Neural cell (in vitro differentiated cells): ENCODE measurements around the gene PNPLA6. TPM values are rescaled to one million over a fixed set of nuclear protein-coding genes. Genes with fewer than 3 reads are reported as not detected.
A peak's percentile ranks its signal among the peaks of the same experiment; 100 is the strongest.

Experiments
- H2AFZ ChIP-seq: fragments of 200-600, 300-800 bp; sonication (generic), shearing (Covaris generic); 2 replicates; pipeline ENCODE4 v1.6.0; 2014; ENCODE audit warnings: low read depth, mild to moderate bottlenecking, antibody characterized with exemption, low read length, moderate library complexity
- H3F3A ChIP-seq: fragments of 200-600 bp; shearing (Covaris generic); 2 replicates; pipeline ENCODE4 v1.6.1; 2016; ENCODE audit warnings: mild to moderate bottlenecking, moderate library complexity, mixed read lengths, antibody characterized with exemption, low read length; ENCODE audit not compliant: insufficient read depth, poor library complexity, severe bottlenecking
- H3K27ac ChIP-seq: fragments of 200-600, 300-800 bp; sonication (generic), shearing (Covaris generic); 2 replicates; pipeline ENCODE4 v1.5.1; 2014; ENCODE audit warnings: mild to moderate bottlenecking, low read length, moderate library complexity
- H3K27me3 ChIP-seq: fragments of 300-800, 200-600 bp; sonication (generic), shearing (Covaris generic); 2 replicates; pipeline ENCODE4 v1.6.0; 2014; ENCODE audit warnings: mild to moderate bottlenecking, low read depth, low read length, moderate library complexity; ENCODE audit not compliant: insufficient read depth
- H3K36me3 ChIP-seq: fragments of 300-800, 200-600 bp; sonication (generic), shearing (Covaris generic); 2 replicates; pipeline ENCODE4 v1.5.1; 2014; ENCODE audit warnings: mild to moderate bottlenecking, antibody characterized with exemption, low read length, moderate library complexity; ENCODE audit not compliant: insufficient read depth
- H3K4me2 ChIP-seq: fragments of 300-800, 200-600 bp; sonication (generic), shearing (Covaris generic); 2 replicates; pipeline ENCODE4 v1.6.0; 2014; ENCODE audit warnings: mild to moderate bottlenecking, low read length
- H3K4me3 ChIP-seq: fragments of 300-800, 200-600 bp; sonication (generic), shearing (Covaris generic); 2 replicates; pipeline ENCODE4 v1.5.1; 2014; ENCODE audit warnings: mild to moderate bottlenecking, low read length, moderate library complexity
- H3K79me2 ChIP-seq: fragments of 200-600 bp; shearing (Covaris generic); replicated peaks from 2 replicates; pipeline ENCODE4 v1.6.0; 2014; ENCODE audit warnings: mild to moderate bottlenecking, low read length, moderate library complexity; ENCODE audit not compliant: insufficient read depth
- H3K9ac ChIP-seq: fragments of 300-800, 200-600 bp; sonication (generic), shearing (Covaris generic); 2 replicates; pipeline ENCODE4 v1.6.1; 2016; ENCODE audit warnings: mild to moderate bottlenecking, low read length, mixed read lengths
- H3K9me2 ChIP-seq: fragments of 200-600 bp; shearing (Covaris generic); 2 replicates; pipeline ENCODE4 v1.6.1; 2016; ENCODE audit warnings: mild to moderate bottlenecking, low read length, mixed read lengths; ENCODE audit not compliant: insufficient read depth
- H3K9me3 ChIP-seq: fragments of 200-600, 300-800 bp; sonication (generic), shearing (Covaris generic); 2 replicates; pipeline ENCODE4 v1.6.1; 2016; ENCODE audit warnings: mild to moderate bottlenecking, mixed run types, low read length, moderate library complexity, mixed read lengths
- H4K20me1 ChIP-seq: fragments of 200-600 bp; shearing (Covaris generic); 2 replicates; pipeline ENCODE4 v1.6.1; 2016; ENCODE audit warnings: mild to moderate bottlenecking, mixed run types; ENCODE audit not compliant: insufficient read depth
- EP300 ChIP-seq: fragments of 450-650 bp; conservative IDR thresholded peaks from 2 replicates; pipeline ENCODE4 v1.6.1; 2014; ENCODE audit warnings: antibody characterized with exemption, mild to moderate bottlenecking, moderate library complexity; ENCODE audit not compliant: poor library complexity, severe bottlenecking
- EZH2 ChIP-seq: fragments of 200-600, 300-800 bp; shearing (Covaris generic), sonication (generic); IDR thresholded peaks from 2 replicates; pipeline ENCODE4 v1.6.1; 2014; ENCODE audit warnings: antibody characterized with exemption, low read length, borderline replicate concordance, mild to moderate bottlenecking; ENCODE audit not compliant: insufficient read depth, poor library complexity, severe bottlenecking
- MXI1 ChIP-seq: fragments of 450-650 bp; conservative IDR thresholded peaks from 2 replicates; pipeline ENCODE4 v1.6.1; 2014; ENCODE audit warnings: antibody characterized with exemption, mild to moderate bottlenecking; ENCODE audit not compliant: poor library complexity, severe bottlenecking
- POLR2AphosphoS5 ChIP-seq: IDR thresholded peaks from 2 replicates; pipeline ENCODE4 v1.6.1; 2012
- RAD21 ChIP-seq: fragments of 450-650 bp; conservative IDR thresholded peaks from 2 replicates; pipeline ENCODE4 v1.6.1; 2014; ENCODE audit warnings: antibody characterized with exemption, mild to moderate bottlenecking, moderate library complexity
- SMC3 ChIP-seq: fragments of 450-650 bp; conservative IDR thresholded peaks from 2 replicates; pipeline ENCODE4 v1.6.1; 2014; ENCODE audit warnings: antibody characterized with exemption, mild to moderate bottlenecking, moderate library complexity; ENCODE audit not compliant: poor library complexity
- TAF1 ChIP-seq: IDR thresholded peaks from 2 replicates; pipeline ENCODE4 v1.6.1; 2012; ENCODE audit warnings: low read depth
- polyA plus RNA-seq: library from polyadenylated mRNA; depleted of rRNA; stranded (reverse); fragments of >200 nt; gene quantifications from 2 replicates; pipeline ENCODE4 v1.2.3, GENCODE V29; 2014
- TF ChIP-seq, protein P1 (sequence below): fragments of 450-650 bp; IDR thresholded peaks from 2 replicates; pipeline ENCODE4 v1.5.1; 2014; ENCODE audit warnings: antibody characterized with exemption, mild to moderate bottlenecking, moderate library complexity; ENCODE audit not compliant: poor library complexity, severe bottlenecking
- TF ChIP-seq, protein P2 (sequence below): IDR thresholded peaks from 2 replicates; pipeline ENCODE4 v1.6.1; 2012; ENCODE audit warnings: borderline replicate concordance

The PNPLA6 gene
- polyA plus RNA-seq, 1 donor from 2014 or later, result 10.8 TPM

DNA sequence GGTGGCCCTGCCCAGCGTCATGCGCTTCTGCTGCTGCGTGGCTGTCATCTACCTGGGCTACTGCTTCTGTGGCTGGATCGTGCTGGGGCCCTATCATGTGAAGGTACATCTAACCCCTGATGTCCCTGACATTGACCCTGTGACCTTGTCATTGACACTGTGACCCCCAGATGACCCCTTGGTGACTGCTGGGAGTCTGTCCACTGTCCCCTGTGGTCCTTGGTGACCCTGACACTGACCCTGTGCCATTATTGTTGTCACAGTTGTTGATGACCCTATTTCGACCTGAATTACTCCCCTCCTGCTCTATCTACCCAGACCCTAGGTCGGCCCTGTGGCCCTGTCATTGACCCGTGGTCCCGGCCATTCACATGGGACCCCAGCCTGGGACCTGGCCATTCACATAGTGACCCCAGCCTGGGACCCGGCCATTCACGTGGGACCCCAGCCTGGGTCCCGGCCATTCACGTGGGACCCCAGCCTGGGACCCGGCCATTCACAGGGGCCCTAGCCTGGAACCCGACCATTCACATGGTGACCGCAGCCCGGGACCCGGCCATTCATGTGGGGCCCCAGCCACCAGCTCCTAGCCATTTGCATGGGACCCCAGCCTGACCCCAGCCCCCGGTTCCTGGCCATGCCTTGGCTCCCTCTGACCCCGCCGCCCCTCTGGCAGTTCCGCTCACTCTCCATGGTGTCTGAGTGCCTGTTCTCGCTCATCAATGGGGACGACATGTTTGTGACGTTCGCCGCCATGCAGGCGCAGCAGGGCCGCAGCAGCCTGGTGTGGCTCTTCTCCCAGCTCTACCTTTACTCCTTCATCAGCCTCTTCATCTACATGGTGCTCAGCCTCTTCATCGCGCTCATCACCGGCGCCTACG is 5.7 kb upstream of the PNPLA6 start:
- H3K9ac ChIP-seq, result no peak overlapping the region
- H3K36me3 ChIP-seq, result no peaks in the 10 kb centered on the region

DNA sequence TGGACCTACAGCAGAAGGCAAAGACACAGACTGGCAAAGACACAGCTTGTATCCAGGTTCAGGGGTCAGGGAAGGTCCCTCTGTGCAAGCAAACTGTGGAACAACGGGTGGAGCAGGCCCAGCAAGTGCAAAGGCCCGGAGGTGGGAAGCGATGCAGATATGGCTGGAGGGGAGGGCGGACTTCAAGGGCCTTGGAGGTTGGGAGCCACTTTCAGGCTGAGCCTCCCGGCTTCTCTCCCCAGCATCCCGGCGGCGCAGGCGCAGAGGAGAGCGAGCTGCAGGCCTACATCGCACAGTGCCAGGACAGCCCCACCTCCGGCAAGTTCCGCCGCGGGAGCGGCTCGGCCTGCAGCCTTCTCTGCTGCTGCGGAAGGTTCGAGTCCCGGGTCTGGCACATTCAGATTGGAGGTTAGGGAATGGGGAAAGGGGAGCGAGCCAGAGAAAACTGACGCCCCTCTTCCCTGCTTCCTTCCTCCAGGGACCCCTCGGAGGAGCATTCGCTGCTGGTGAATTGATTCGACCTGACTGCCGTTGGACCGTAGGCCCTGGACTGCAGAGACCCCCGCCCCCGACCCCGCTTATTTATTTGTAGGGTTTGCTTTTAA is 2.1 kb upstream of the PNPLA6 start:
- Histone ChIP-seq H3K9ac (peak overlapping the region; percentile 86), H3K36me3 (no peaks in the 10 kb centered on the region), H3F3A (peaks cover 5% of the 10 kb centered on the region), H4K20me1 (no peaks in the 10 kb centered on the region), H3K27ac (peak overlapping the region; percentile 87), H3K27me3 (no peaks in the 10 kb centered on the region), H3K9me2 (no peaks in the 10 kb centered on the region), H3K4me2 (peak overlapping the region; percentile 70), H2AFZ (peak overlapping the region; percentile 65), H3K79me2 (no peaks in the 10 kb centered on the region), H3K9me3 (no peaks in the 10 kb centered on the region), H3K4me3 (peak overlapping the region; percentile 94)
- no peak for TF ChIP-seq EP300
- TF ChIP-seq, protein P1, sequence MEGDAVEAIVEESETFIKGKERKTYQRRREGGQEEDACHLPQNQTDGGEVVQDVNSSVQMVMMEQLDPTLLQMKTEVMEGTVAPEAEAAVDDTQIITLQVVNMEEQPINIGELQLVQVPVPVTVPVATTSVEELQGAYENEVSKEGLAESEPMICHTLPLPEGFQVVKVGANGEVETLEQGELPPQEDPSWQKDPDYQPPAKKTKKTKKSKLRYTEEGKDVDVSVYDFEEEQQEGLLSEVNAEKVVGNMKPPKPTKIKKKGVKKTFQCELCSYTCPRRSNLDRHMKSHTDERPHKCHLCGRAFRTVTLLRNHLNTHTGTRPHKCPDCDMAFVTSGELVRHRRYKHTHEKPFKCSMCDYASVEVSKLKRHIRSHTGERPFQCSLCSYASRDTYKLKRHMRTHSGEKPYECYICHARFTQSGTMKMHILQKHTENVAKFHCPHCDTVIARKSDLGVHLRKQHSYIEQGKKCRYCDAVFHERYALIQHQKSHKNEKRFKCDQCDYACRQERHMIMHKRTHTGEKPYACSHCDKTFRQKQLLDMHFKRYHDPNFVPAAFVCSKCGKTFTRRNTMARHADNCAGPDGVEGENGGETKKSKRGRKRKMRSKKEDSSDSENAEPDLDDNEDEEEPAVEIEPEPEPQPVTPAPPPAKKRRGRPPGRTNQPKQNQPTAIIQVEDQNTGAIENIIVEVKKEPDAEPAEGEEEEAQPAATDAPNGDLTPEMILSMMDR, result no peak
- TF ChIP-seq MXI1, result no peak
- TF ChIP-seq SMC3, result no peak
- no peak for TF ChIP-seq EZH2
- TF ChIP-seq TAF1, result no peak
- TF ChIP-seq RAD21, result no peak
- TF ChIP-seq, protein P2, sequence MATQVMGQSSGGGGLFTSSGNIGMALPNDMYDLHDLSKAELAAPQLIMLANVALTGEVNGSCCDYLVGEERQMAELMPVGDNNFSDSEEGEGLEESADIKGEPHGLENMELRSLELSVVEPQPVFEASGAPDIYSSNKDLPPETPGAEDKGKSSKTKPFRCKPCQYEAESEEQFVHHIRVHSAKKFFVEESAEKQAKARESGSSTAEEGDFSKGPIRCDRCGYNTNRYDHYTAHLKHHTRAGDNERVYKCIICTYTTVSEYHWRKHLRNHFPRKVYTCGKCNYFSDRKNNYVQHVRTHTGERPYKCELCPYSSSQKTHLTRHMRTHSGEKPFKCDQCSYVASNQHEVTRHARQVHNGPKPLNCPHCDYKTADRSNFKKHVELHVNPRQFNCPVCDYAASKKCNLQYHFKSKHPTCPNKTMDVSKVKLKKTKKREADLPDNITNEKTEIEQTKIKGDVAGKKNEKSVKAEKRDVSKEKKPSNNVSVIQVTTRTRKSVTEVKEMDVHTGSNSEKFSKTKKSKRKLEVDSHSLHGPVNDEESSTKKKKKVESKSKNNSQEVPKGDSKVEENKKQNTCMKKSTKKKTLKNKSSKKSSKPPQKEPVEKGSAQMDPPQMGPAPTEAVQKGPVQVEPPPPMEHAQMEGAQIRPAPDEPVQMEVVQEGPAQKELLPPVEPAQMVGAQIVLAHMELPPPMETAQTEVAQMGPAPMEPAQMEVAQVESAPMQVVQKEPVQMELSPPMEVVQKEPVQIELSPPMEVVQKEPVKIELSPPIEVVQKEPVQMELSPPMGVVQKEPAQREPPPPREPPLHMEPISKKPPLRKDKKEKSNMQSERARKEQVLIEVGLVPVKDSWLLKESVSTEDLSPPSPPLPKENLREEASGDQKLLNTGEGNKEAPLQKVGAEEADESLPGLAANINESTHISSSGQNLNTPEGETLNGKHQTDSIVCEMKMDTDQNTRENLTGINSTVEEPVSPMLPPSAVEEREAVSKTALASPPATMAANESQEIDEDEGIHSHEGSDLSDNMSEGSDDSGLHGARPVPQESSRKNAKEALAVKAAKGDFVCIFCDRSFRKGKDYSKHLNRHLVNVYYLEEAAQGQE, result no peak
- TF ChIP-seq POLR2AphosphoS5, result no peak

More for the DNA sequence above, 5.7 kb upstream of the PNPLA6 start:
- Histone ChIP-seq H3K4me2 (no peak overlapping the region), H3F3A (peaks cover 5% of the 10 kb centered on the region), H3K27ac (no peak overlapping the region), H3K27me3 (no peaks in the 10 kb centered on the region), H3K79me2 (no peaks in the 10 kb centered on the region), H3K9me3 (no peaks in the 10 kb centered on the region), H2AFZ (no peak overlapping the region), H4K20me1 (no peaks in the 10 kb centered on the region), H3K9me2 (no peaks in the 10 kb centered on the region), H3K4me3 (no peak overlapping the region)
- TF ChIP-seq MXI1 (no peak), SMC3 (no peak), EP300 (no peak), POLR2AphosphoS5 (no peak)
- TF ChIP-seq, protein P2, result no peak
